Prostate gland (tissue), 2 donors: ENCODE results near the gene RNF151. TPM values are rescaled to one million over a fixed set of nuclear protein-coding genes. Genes with fewer than 3 reads are reported as not detected.

ENCODE experiments used
- DNase-seq: peaks from one replicate; pipeline ENCODE4 v3.0.0-alpha.2; 2019; ENCODE audit warnings: low spot score
- H3K27ac ChIP-seq, 2 donors: fragments of 200-600 bp; sonication (generic); 2 replicates each; pipeline ENCODE4 v1.5.1; 2017 to 2019
- H3K27me3 ChIP-seq: fragments of 200-600 bp; sonication (generic); replicated peaks from 2 replicates; pipeline ENCODE4 v1.5.1; 2019; ENCODE audit not compliant: insufficient read depth
- H3K36me3 ChIP-seq, 2 donors: fragments of 200-600 bp; sonication (generic); 1 replicate in 1 of 2; 2 replicates in 1 of 2; pipeline versions ENCODE4 v1.5.1 to v1.8.1; 2017 to 2019
- H3K4me1 ChIP-seq: fragments of 200-600 bp; sonication (generic); replicated peaks from 2 replicates; pipeline ENCODE4 v1.5.1; 2019
- H3K4me3 ChIP-seq, 2 donors: fragments of 200-600 bp; sonication (generic); 2 replicates each; pipeline ENCODE4 v1.5.1; 2017 to 2019
- H3K9me3 ChIP-seq: fragments of 200-600 bp; sonication (generic); 2 replicates; pipeline ENCODE4 v1.5.1; 2017
- POLR2A ChIP-seq: fragments of 450-650 bp; IDR thresholded peaks from one replicate; pipeline ENCODE4 v1.6.1; 2016; ENCODE audit warnings: antibody characterized with exemption, mild to moderate bottlenecking
- POLR2AphosphoS5 ChIP-seq: sonication (generic); formaldehyde crosslinking; IDR thresholded peaks from one replicate; pipeline ENCODE4 v1.6.1; 2017; ENCODE audit warnings: antibody characterized with exemption
- WGBS: methylation state at CpG from one replicate; pipeline ENCODE4 v1.1.5; 2018; 5-methylcytosine and 5-hydroxymethylcytosine counted together
- intact Hi-C: fragments of 100-400 bp; cut with DNase I; formaldehyde crosslinking; loops from one replicate; pipeline ENCODE4 v1.14.2; 2022
- small RNA-seq, 2 donors: library from RNA; depleted of rRNA; stranded (forward); fragments of <200 nt; gene quantifications; one replicate each; pipeline ENCODE3, GENCODE V24; 2016
- total RNA-seq, 2 donors: library from RNA; depleted of rRNA; stranded (reverse); fragments of >200 nt; gene quantifications; one replicate each; pipeline ENCODE4 v1.1.0, GENCODE V29; 2016
- TF ChIP-seq, protein P1 (sequence below), 4 experiments: fragments of 200-600 bp in 2 of 4; fragments of 450-650 bp in 2 of 4; sonication (generic) in 2 of 4; IDR thresholded peaks; 1 replicate in 3 of 4; 2 replicates in 1 of 4; pipeline ENCODE4 v1.5.1; 2016 to 2019; ENCODE audit warnings: antibody characterized with exemption in 4 of 4, mild to moderate bottlenecking in 2 of 4, moderate library complexity in 2 of 4

Gene RNF151
- total RNA-seq, 2 donors from 2014 or later, result 7.2 TPM; not detected in 1

DNA sequence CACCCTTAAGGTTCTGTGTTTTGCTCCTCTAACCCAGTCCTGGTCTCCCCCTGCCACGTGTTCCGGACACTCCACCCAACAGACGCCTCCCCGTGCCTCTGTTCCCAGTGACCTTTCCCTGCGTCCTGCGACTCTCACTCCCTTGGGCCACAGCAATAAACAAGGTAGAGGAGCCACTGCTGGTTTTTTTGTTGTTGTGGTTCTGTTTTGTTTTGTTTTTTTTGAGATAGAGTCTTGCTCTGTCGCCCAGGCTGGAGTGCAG, 49.2 kb downstream of the RNF151 start:
- TF ChIP-seq POLR2A (no peak), POLR2AphosphoS5 (no peak)
- TF ChIP-seq, protein P1, sequence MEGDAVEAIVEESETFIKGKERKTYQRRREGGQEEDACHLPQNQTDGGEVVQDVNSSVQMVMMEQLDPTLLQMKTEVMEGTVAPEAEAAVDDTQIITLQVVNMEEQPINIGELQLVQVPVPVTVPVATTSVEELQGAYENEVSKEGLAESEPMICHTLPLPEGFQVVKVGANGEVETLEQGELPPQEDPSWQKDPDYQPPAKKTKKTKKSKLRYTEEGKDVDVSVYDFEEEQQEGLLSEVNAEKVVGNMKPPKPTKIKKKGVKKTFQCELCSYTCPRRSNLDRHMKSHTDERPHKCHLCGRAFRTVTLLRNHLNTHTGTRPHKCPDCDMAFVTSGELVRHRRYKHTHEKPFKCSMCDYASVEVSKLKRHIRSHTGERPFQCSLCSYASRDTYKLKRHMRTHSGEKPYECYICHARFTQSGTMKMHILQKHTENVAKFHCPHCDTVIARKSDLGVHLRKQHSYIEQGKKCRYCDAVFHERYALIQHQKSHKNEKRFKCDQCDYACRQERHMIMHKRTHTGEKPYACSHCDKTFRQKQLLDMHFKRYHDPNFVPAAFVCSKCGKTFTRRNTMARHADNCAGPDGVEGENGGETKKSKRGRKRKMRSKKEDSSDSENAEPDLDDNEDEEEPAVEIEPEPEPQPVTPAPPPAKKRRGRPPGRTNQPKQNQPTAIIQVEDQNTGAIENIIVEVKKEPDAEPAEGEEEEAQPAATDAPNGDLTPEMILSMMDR (IDR thresholded peaks at IDR 0.05), result no peak
- Histone ChIP-seq H3K36me3 (no peaks in the 10 kb centered on the region), H3K27ac (no peak overlapping the region), H3K4me3 (no peak overlapping the region), H3K27me3 (peaks cover 5% of the 10 kb centered on the region), H3K4me1 (peaks cover 9% of the 10 kb centered on the region), H3K9me3 (no peaks in the 10 kb centered on the region)
- DNase-seq, result no peak
- 86% methylated on average over 7 of the region's 7 CpGs for WGBS
- intact Hi-C loops, result no loop called here

DNA sequence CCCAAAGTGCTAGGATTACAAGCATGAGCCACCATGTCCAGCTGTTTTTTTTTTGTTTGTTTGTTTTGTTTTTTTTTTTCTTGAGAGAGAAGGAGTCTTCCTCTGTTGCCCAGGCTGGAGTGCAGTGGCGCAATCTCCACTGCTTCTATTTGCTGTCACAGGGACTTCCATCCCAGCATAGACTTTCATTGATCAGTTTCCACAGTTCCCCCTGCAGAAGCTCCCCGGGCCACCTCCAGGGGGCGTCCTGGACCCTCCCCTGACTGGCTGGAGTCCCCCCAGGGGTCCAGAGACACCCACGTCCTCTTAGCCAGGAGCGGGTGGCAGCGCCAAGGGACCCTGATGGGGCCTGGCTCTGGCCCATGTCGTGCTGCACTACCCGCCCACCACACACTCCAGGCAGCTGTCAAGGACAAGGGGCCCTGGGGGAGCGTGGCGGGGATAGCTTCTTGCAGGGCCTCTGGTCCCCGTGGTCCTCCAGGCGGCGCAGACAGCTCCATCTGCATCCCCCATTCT, 49.8 kb downstream of the RNF151 start:
- H3K4me3 ChIP-seq, result no peak overlapping the region
- intact Hi-C loops, result no loop called here
- no peak overlapping the region for H3K27ac ChIP-seq
- H3K9me3 ChIP-seq, result no peaks in the 10 kb centered on the region
- peaks cover 5% of the 10 kb centered on the region for H3K27me3 ChIP-seq
- DNase-seq, result no peak
- TF ChIP-seq POLR2AphosphoS5, result no peak
- peaks cover 9% of the 10 kb centered on the region for H3K4me1 ChIP-seq
- 40% methylated on average over 13 of the region's 13 CpGs for WGBS
- no peaks in the 10 kb centered on the region for H3K36me3 ChIP-seq

Small RNA genes within 50 kb of the gene (small RNA-seq; reads per million reads assigned to genes)
- gene AC005363.2 (0 reads per million in 2 donors), gene RN7SL219P (0 reads per million in 2 donors), gene SNORA10 (0 reads per million in 2 donors), gene SNORA64 (0 reads per million in 2 donors)

Other genes starting within 250 kb of the RNF151 start
- gene NME3, start 195.3 kb upstream of the RNF151 start, total RNA-seq, result 100 to 1,000 TPM; 135 to 252 TPM
- 10 to 100 TPM; 18.3 to 53.9 TPM for gene EME2, start 194.0 kb upstream of the RNF151 start, total RNA-seq
- gene MRPS34, start 193.7 kb upstream of the RNF151 start, total RNA-seq, result 100 to 1,000 TPM in 1 of 2 donors, 10 to 100 TPM in 1; 97.4 to 125 TPM
- 100 to 1,000 TPM in 1 of 2 donors, 10 to 100 TPM in 1; 87.8 to 138 TPM for gene SPSB3, start 184.3 kb upstream of the RNF151 start, total RNA-seq
- gene NUBP2, start 183.9 kb upstream of the RNF151 start, total RNA-seq, result 100 to 1,000 TPM in 1 of 2 donors, 10 to 100 TPM in 1; 98.4 to 233 TPM
- 1 to 10 TPM in 1 of 2 donors, under 1 TPM in 1; 0.82 to 1.9 TPM for gene IGFALS, start 173.2 kb upstream of the RNF151 start, total RNA-seq
- 100 to 1,000 TPM in 1 of 2 donors, 10 to 100 TPM in 1; 98.6 to 145 TPM for gene HAGH, start 140.0 kb upstream of the RNF151 start, total RNA-seq
- 10 to 100 TPM; 42.3 to 45.5 TPM for gene FAHD1, start 139.7 kb upstream of the RNF151 start, total RNA-seq
- 10 to 100 TPM in 1 of 2 donors, not detected in 1; 14.4 TPM for gene MEIOB, start 94.7 kb upstream of the RNF151 start, total RNA-seq
- under 1 TPM; 0.77 to 0.91 TPM for gene HS3ST6, start 48.4 kb upstream of the RNF151 start, total RNA-seq
- 10 to 100 TPM; 11.0 to 12.4 TPM for gene MSRB1, start 23.7 kb upstream of the RNF151 start, total RNA-seq
- under 1 TPM; 0.51 to 0.82 TPM for gene RPL3L, start 12.2 kb upstream of the RNF151 start, total RNA-seq
- gene NDUFB10, start 7.3 kb upstream of the RNF151 start, total RNA-seq, result 100 to 1,000 TPM; 172 to 333 TPM
- gene RPS2, start 2.0 kb upstream of the RNF151 start, total RNA-seq, result 1,000 to 10,000 TPM; 2,046 to 2,467 TPM
- 10 to 100 TPM; 54.3 to 57.1 TPM for gene TBL3, start 5.2 kb downstream of the RNF151 start, total RNA-seq
- 1 to 10 TPM in 1 of 2 donors, under 1 TPM in 1; 0.32 to 5.0 TPM for gene NOXO1, start 14.6 kb downstream of the RNF151 start, total RNA-seq
- gene GFER, start 17.3 kb downstream of the RNF151 start, total RNA-seq, result 10 to 100 TPM; 21.1 to 26.6 TPM
- 10 to 100 TPM in 1 of 2 donors, 1 to 10 TPM in 1; 4.0 to 16.1 TPM for gene SYNGR3, start 23.1 kb downstream of the RNF151 start, total RNA-seq
- gene ZNF598, start 43.0 kb downstream of the RNF151 start, total RNA-seq, result 10 to 100 TPM; 30.7 to 74.3 TPM
- gene NPW, start 52.9 kb downstream of the RNF151 start, total RNA-seq, result 1 to 10 TPM; 1.8 to 3.6 TPM
- gene NHERF2, start 60.0 kb downstream of the RNF151 start, total RNA-seq, result 100 to 1,000 TPM; 118 to 170 TPM
- gene NTHL1, start 81.0 kb downstream of the RNF151 start, total RNA-seq, result 10 to 100 TPM; 16.4 to 24.9 TPM
- 100 to 1,000 TPM in 1 of 2 donors, 10 to 100 TPM in 1; 86.3 to 168 TPM for gene TSC2, start 81.1 kb downstream of the RNF151 start, total RNA-seq
- 100 to 1,000 TPM; 205 to 349 TPM for gene PKD1, start 169.0 kb downstream of the RNF151 start, total RNA-seq
- 1 to 10 TPM; 1.8 to 5.1 TPM for gene RAB26, start 181.8 kb downstream of the RNF151 start, total RNA-seq
- gene TRAF7, start 188.9 kb downstream of the RNF151 start, total RNA-seq, result 10 to 100 TPM; 40.0 to 51.5 TPM
- 1 to 10 TPM in 1 of 2 donors, under 1 TPM in 1; 0.77 to 5.3 TPM for gene CASKIN1, start 229.7 kb downstream of the RNF151 start, total RNA-seq
- gene MLST8, start 238.6 kb downstream of the RNF151 start, total RNA-seq, result 100 to 1,000 TPM in 1 of 2 donors, 10 to 100 TPM in 1; 55.9 to 110 TPM
- 10 to 100 TPM; 18.4 to 26.2 TPM for gene BRICD5, start 244.0 kb downstream of the RNF151 start, total RNA-seq
- gene PGP, start 248.0 kb downstream of the RNF151 start, total RNA-seq, result 10 to 100 TPM; 12.7 to 23.7 TPM